Kidney epithelial cell (primary cell): ENCODE measurements around the gene MEF2A. TPM values are rescaled to one million over a fixed set of nuclear protein-coding genes. Genes with fewer than 3 reads are reported as not detected.

ENCODE experiments used
- DNase-seq: peaks from one replicate; pipeline ENCODE4 v3.0.0-alpha.2; 2010; ENCODE audit warnings: low read depth
- H3K27me3 ChIP-seq: 2 replicates; pipeline ENCODE4 v1.6.0; 2011; ENCODE audit warnings: low read length; ENCODE audit not compliant: control insufficient read depth, insufficient read depth
- H3K36me3 ChIP-seq: 2 replicates; pipeline ENCODE4 v1.5.1; 2011; ENCODE audit warnings: low read length; ENCODE audit not compliant: control insufficient read depth, insufficient read depth
- H3K4me3 ChIP-seq: 2 replicates; pipeline ENCODE4 v1.5.1; 2011; ENCODE audit warnings: low read depth, mild to moderate bottlenecking, control low read depth, low read length
- CTCF ChIP-seq: IDR thresholded peaks from 2 replicates; pipeline ENCODE4 v1.5.1; 2011; ENCODE audit warnings: mild to moderate bottlenecking, moderate library complexity, low read length, control low read depth, inconsistent platforms; ENCODE audit not compliant: insufficient read depth, poor library complexity, severe bottlenecking
- total RNA-seq: library from RNA; depleted of rRNA; stranded (reverse); fragments of >200 nt; gene quantifications from 2 replicates; pipeline ENCODE4 v1.2.3, GENCODE V29; 2015

Gene MEF2A
- total RNA-seq, 1 donor from 2014 or later: 55.4 TPM

GRCh38 chr15:99536422-99537040 is 29.3 kb upstream of the MEF2A start:
- Histone ChIP-seq H3K4me3 (no peak overlapping the region), H3K27me3 (no peaks in the 10 kb centered on the region), H3K36me3 (no peaks in the 10 kb centered on the region)
- peak; percentile 16 for DNase-seq
- TF ChIP-seq CTCF: no peak

- TF ChIP-seq CTCF: no peak
- no peak for DNase-seq
- H3K36me3 ChIP-seq: no peaks in the 10 kb centered on the region
- no peaks in the 10 kb centered on the region for H3K27me3 ChIP-seq
- no peak overlapping the region for H3K4me3 ChIP-seq
Observed at GRCh38 chr15:99537344-99537743, 28.4 kb upstream of the MEF2A start.

DNA sequence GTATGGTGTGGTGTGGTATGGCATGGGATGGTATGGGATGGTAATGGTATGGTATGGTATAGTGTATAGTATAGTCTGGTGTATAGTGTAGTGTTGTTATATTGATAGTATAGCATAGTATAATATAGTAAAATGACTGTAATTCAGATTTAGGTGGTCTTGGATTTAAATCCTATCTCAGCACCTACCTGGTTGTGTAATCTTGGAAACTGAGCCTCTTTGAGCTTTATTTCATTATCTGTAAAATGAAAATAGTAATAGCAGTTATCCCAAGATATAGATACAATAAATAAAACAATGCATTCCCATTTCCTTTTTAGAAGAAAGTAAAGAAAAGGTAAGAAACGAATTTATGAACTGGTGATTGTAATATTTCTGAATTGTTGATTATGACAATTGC is 27.5 kb upstream of the MEF2A start:
- Histone ChIP-seq H3K27me3 (no peaks in the 10 kb centered on the region), H3K4me3 (no peak overlapping the region), H3K36me3 (no peaks in the 10 kb centered on the region)
- DNase-seq: no peak
- no peak for TF ChIP-seq CTCF

- DNase-seq: no peak
- H3K36me3 ChIP-seq: no peaks in the 10 kb centered on the region
- H3K27me3 ChIP-seq: no peaks in the 10 kb centered on the region
- no peak overlapping the region for H3K4me3 ChIP-seq
- TF ChIP-seq CTCF: no peak
Observed at GRCh38 chr15:99542828-99543227, 23.0 kb upstream of the MEF2A start.

GRCh38 chr15:99545605-99546004 is 20.2 kb upstream of the MEF2A start:
- Histone ChIP-seq H3K27me3 (no peaks in the 10 kb centered on the region), H3K36me3 (no peaks in the 10 kb centered on the region), H3K4me3 (no peak overlapping the region)
- DNase-seq: no peak
- no peak for TF ChIP-seq CTCF

GRCh38 chr15:99546441-99547100 is 19.2 kb upstream of the MEF2A start:
- no peak for DNase-seq
- TF ChIP-seq CTCF: no peak

More at GRCh38 chr15:99546441-99547100, 19.2 kb upstream of the MEF2A start:
- Histone ChIP-seq H3K36me3 (no peaks in the 10 kb centered on the region), H3K4me3 (no peak overlapping the region), H3K27me3 (no peaks in the 10 kb centered on the region)
